Left colon (tissue), 2 donors: ENCODE data around the gene RHBDD1. TPM values are rescaled to one million over a fixed set of nuclear protein-coding genes. Genes with fewer than 3 reads are reported as not detected.

ENCODE experiments used
- ATAC-seq: fragments of 200-7000 bp; cut with Tn5 transposase; one replicate; pipeline ENCODE4 v1.9.1; 2020; ENCODE audit warnings: mild to moderate bottlenecking, moderate library complexity
- DNase-seq, 2 donors: peaks; one replicate each; pipeline ENCODE4 v3.0.0-alpha.2; 2020
- intact Hi-C, 2 donors: fragments of 100-400 bp; cut with DNase I in 1 of 2; cut with micrococcal nuclease in 1 of 2; formaldehyde crosslinking; loops; one replicate each; pipeline versions ENCODE4 v1.11.2 to v1.14.0; 2022; cut with DNase I, micrococcal nuclease
- total RNA-seq, 2 donors: library from RNA; stranded (reverse); fragmentation: NEBNext Ultra II Directional; extraction: Animal tissue kit (Norgen Biotek cat#: 25700); gene quantifications; one replicate each; pipeline ENCODE4 v1.2.1, GENCODE V29; 2021
- donor health status: DM: no; HTN: no; CAD: no.
- donor health status: DM: yes; HTN: yes; CAD: no.

The RHBDD1 gene
- total RNA-seq, 2 donors from 2014 or later, result 26.1 to 27.4 TPM

DNA sequence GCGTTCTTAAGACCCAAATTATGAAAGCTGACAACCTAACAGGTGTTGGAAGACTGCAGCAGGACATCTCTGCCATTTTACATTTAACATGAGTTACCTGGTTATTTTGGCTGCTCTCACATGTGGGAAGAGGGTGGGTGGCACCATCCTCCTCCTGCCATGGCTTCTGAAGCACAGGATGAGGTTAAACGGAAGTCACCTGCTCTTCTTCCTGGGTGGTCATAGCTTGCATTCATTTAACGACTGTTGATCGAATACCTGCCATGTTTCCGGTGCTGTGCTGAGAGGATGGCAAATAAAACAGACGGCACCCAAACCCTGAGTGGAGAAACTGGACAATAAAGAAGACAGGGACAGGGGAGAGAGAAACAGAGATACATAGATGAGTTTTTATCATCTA, 118.0 kb downstream of the RHBDD1 start:
- DNase-seq, result no peak
- ATAC-seq, result no peak
- intact Hi-C loops, result no loop called here

- intact Hi-C loops, result no loop called here
- DNase-seq (no peak), ATAC-seq (no peak)
Observed at GRCh38 chr2:226956659-226957058, 120.8 kb downstream of the RHBDD1 start.

- ATAC-seq, result no peak
- DNase-seq, result no peak
- intact Hi-C loops, result no loop called here
Observed at GRCh38 chr2:226959418-226959817, 123.6 kb downstream of the RHBDD1 start.

GRCh38 chr2:226962176-226962773, 126.4 kb downstream of the RHBDD1 start:
- ATAC-seq (no peak), DNase-seq (no peak)
- intact Hi-C loops, result no loop called here

DNA sequence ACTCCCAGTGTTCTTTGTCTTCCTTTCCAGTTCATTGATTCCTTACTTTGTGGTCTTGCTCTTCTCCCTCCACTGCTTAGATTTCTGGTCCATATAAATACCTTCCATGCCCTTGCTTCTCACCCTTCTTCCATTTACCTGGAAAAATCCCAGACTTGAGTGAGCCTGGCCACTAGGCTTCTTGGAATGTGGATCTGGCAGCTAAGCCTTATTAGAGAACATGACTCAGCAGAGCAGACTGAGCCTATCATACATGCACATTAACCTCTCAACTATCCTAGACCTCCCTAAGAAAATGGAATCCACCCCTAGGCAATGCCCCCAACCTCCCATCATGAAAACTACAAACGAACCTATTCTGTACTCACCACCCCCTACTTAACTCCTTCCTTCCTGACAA, 127.7 kb downstream of the RHBDD1 start:
- ATAC-seq, result no peak
- intact Hi-C loops, result no loop called here
- no peak for DNase-seq

- ATAC-seq (no peak), DNase-seq (no peak)
- intact Hi-C loops, result no loop called here
Observed at GRCh38 chr2:226965376-226965775, 129.5 kb downstream of the RHBDD1 start.

DNA sequence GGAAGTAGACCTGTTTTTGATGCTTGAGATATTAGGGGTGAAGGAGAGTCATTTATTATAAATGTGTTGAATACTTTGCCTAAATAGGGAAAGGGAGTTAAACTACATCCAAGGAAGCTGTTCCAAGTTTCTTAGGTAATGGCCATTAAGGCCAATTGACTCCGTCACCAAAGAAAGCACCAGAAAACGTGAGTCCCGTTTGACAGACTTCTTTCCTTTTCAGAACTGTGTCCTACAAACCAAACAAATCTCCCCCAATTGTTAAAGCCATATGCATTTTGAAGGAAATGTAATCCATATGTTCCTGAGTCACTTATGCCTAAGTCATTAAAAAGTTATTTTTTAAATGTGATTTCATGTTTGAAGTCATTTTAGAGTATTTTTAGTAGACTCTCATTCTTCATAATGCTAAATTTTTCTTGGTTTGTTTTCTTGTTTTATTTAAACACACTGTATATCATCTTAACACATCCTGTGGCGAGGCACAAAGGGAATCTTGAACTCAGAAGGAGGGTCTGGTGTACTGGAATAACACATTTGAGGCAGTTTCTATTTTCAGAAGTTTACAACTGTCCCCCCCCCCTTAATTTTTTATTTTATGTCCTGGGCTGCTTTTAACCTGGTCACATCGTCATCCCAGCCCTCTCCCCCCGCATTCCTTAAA, 133.7 kb downstream of the RHBDD1 start:
- DNase-seq (no peak), ATAC-seq (no peak)
- intact Hi-C loops, result loop anchor here in 1 of 2 donors (5.0 kb wide), 1 partner anchor 1082 kb away; no protein-coding TSS in a partner anchor

- DNase-seq, result no peak
- ATAC-seq, result no peak
- intact Hi-C loops, result loop anchor here in 1 of 2 donors (5.0 kb wide), 1 partner anchor 1083 kb away; no protein-coding TSS in a partner anchor
Observed at GRCh38 chr2:226970362-226970761, 134.5 kb downstream of the RHBDD1 start.

DNA sequence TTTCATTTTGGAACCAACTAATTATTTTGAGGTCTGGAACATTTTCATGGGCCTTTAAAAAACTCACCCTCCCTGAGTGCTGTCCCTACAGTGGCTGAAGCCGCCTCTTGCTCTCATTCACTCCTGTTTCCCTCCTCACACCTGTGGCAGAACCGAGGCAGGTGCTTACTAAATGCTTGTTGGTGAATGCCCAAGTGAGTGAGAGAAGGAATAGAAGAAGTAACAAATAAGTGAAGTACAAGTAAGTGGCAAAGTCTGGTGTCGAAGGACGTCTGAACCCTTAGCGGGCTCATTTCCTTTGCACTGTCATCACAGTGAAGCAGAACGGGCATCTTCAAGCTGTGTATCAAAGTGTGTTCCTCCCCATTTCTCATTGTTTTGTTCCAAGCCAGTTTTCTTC, 135.2 kb downstream of the RHBDD1 start:
- intact Hi-C loops, result loop anchor here in 1 of 2 donors (5.0 kb wide), 1 partner anchor 1084 kb away; no protein-coding TSS in a partner anchor

GRCh38 chr2:226971770-226972169, 135.9 kb downstream of the RHBDD1 start:
- intact Hi-C loops, result loop anchor here in 1 of 2 donors (5.0 kb wide), 1 partner anchor 1084 kb away; no protein-coding TSS in a partner anchor
- no peak for ATAC-seq
- no peak for DNase-seq

More for the DNA sequence above, 135.2 kb downstream of the RHBDD1 start:
- DNase-seq (no peak), ATAC-seq (no peak)

GRCh38 chr2:226973816-226974215, 138.0 kb downstream of the RHBDD1 start:
- no peak for ATAC-seq
- DNase-seq, result no peak
- intact Hi-C loops, result loop anchor here in 1 of 2 donors (5.0 kb wide), 1 partner anchor 1087 kb away; no protein-coding TSS in a partner anchor

- DNase-seq (no peak), ATAC-seq (no peak)
- intact Hi-C loops, result no loop called here
Observed at GRCh38 chr2:226977775-226978190, 141.9 kb downstream of the RHBDD1 start.

DNA sequence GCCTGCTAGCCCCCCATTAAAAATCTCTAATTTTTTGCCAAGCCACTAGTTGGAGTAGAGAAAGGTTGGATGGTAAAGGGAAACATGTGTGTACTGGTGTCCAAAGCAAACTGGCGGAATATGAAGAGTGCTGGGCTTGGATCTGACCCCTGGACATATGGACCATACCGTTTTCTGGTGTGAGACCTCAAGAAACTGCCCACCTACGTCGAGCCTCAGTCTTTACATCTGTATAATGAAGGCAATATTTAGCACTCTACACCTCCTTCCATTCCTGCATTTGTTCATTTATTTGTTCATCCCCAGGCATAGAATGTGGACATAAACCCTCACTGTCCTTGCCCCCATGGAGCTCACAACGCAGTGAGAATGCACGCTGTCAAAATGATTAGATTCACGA, 142.4 kb downstream of the RHBDD1 start:
- ATAC-seq (no peak), DNase-seq (no peak)
- intact Hi-C loops, result no loop called here

GRCh38 chr2:226979004-226979403, 143.2 kb downstream of the RHBDD1 start:
- ATAC-seq (no peak), DNase-seq (no peak)
- intact Hi-C loops, result no loop called here

- peak; percentile 42 for ATAC-seq
- DNase-seq, result no peak
- intact Hi-C loops, result loop anchor here in 1 of 2 donors (10.0 kb wide), 2 partner anchors 147 to 177 kb away; partner anchors contain the start of gene RHBDD1
Observed at GRCh38 chr2:226981791-226982326, 146.0 kb downstream of the RHBDD1 start.

DNA sequence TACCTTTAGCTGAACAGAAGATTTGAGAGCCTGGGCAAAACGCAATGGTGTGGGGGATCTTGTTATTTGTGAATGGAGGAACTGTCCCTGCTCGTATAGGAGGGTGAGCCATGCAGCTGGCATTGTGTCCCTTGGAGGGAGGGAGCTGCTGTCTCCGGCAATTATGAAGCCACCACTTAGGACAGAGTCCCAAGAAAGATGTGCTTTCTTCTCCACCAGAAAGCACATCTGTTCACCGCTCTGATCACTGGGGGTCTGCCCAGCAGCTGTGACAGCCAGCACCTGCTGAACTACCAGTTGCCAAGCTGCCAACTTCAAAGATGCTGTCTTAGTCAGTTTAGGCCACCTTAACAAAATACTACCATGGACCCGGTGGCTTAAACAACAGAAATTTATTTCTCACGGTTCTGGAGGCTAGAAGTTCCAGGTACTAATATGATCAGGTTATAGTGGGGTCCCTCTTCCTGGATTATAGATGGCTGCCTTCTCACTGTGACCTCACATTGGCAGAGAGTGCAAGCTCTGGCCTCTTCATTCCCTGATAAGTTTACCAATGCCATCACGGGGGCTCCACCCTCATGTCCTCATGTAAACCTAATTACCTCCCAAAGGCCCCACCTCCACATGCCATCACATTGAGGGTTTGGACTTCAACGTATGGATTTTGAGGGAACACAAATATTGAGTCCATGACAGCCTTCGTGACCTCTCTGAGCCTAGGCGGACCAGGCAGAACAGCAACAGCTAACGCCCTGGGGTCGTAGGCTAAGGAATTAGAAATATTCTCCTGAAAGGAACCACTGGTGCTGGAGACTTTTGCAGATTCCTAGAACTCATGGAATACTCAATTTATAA, 148.3 kb downstream of the RHBDD1 start:
- intact Hi-C loops, result loop anchor here in 1 of 2 donors (10.0 kb wide), 2 partner anchors 149 to 179 kb away; partner anchors contain the start of gene RHBDD1
- DNase-seq (no peak), ATAC-seq (no peak)

- ATAC-seq (peak; percentile 66), DNase-seq (peak in 1 of 2 donors; percentile 21)
- intact Hi-C loops, result loop anchor here in 1 of 2 donors (5.0 to 10.0 kb wide), 3 partner anchors 150 to 1313 kb away; partner anchors contain the start of gene RHBDD1
Observed at GRCh38 chr2:226984750-226985582, 149.1 kb downstream of the RHBDD1 start.

- intact Hi-C loops, result loop anchor here in 1 of 2 donors (5.0 to 10.0 kb wide), 3 partner anchors 151 to 1313 kb away; partner anchors contain the start of gene RHBDD1
- DNase-seq (no peak), ATAC-seq (no peak)
Observed at GRCh38 chr2:226985583-226985946, 149.7 kb downstream of the RHBDD1 start.
